ENCODE results near the gene ELOA. TPM values are rescaled to one million over a fixed set of nuclear protein-coding genes. Genes with fewer than 3 reads are reported as not detected.

The ELOA gene
- total and polyA plus RNA-seq, 9 of the 15 experiments (the other 6 are each of a cell fraction or from before 2014, with no cell fraction given) = 31.9 to 98.6 (median 61.3) TPM

GRCh38 chr1:23772049-23772853 lies 29.0 kb downstream of the ELOA start (continued):
- TF ChIP-seq THAP7 (CRISPR knock-in tag; IDR thresholded peaks at IDR 0.05) = no peak
- no peak for TF ChIP-seq L3MBTL2 (IDR thresholded peaks at IDR 0.05)
- no peak for TF ChIP-seq RBM39 (optimal IDR thresholded peaks at IDR 0.05; ENCODE audit: low read depth, low read length)
- TF ChIP-seq THRA (IDR thresholded peaks at IDR 0.05) = no peak
- TF ChIP-seq PTBP1 (IDR thresholded peaks at IDR 0.05; ENCODE audit: low read depth, low read length) = no peak
- TF ChIP-seq MGA (IDR thresholded peaks at IDR 0.05) = no peak
- TF ChIP-seq CTBP1 (IDR thresholded peaks at IDR 0.05; ENCODE audit: borderline replicate concordance) = peak; percentile 72
- TF ChIP-seq NCOA2 (IDR thresholded peaks at IDR 0.05; ENCODE audit: partially characterized antibody in 2 of 2) = no peak
- TF ChIP-seq TRIM28 (IDR thresholded peaks at IDR 0.05) = no peak
- TF ChIP-seq UBTF (IDR thresholded peaks at IDR 0.05; ENCODE audit: borderline replicate concordance in 1 of 2, low read depth in 2 of 2, low read length in 2 of 2) = no peak
- no peak for TF ChIP-seq CBX8 (IDR thresholded peaks at IDR 0.05; ENCODE audit: borderline replicate concordance, extremely low read depth, low read depth, low read length, poor library complexity, severe bottlenecking)

All from K562 (cell line).